ENCODE measurements around the gene HOMER3. TPM values are rescaled to one million over a fixed set of nuclear protein-coding genes. Genes with fewer than 3 reads are reported as not detected.

HOMER3 gene
- total and polyA plus RNA-seq, 9 donors: 63.6 to 80.8 (median 74.9) TPM

DNA sequence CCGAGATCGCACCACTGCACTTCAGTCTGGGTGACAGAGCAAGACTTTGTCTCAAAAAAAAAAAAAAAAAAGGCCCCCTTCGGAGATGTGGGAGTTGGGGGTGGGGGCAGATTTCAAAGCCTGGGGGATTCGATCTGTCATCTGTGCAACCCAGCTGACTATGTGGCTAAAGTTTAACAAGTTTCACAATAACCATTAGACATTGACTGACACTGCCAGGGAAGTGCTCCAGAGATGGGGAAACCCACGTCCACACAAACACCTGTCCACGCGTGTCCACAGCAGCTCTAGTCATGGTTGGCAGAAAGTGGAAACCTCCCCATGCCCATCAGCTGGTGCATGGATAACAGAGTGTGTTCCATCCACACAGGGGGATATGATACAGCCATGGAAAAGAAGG lies 37.6 kb upstream of the HOMER3 start:
- Histone ChIP-seq H3K27me3 (ENCODE audit: control insufficient read depth, insufficient read depth, low read length) (peaks cover 8% of the 10 kb centered on the region), H3K27ac (ENCODE audit: low read length) (no peak overlapping the region), H3K4me1 (ENCODE audit: control insufficient read depth, insufficient read depth, low read length) (no peaks in the 10 kb centered on the region), H3K4me3 (ENCODE audit: low read length) (no peak overlapping the region), H3K36me3 (ENCODE audit: control insufficient read depth, insufficient read depth, low read length) (no peaks in the 10 kb centered on the region), H3K9me3 (replicated peaks; ENCODE audit: control insufficient read depth, low read depth, low read length) (no peaks in the 10 kb centered on the region)
- no peak for DNase-seq
- WGBS (ENCODE audit: insufficient coverage): no CpG with 5 or more reads among the region's 7 CpGs

DNA sequence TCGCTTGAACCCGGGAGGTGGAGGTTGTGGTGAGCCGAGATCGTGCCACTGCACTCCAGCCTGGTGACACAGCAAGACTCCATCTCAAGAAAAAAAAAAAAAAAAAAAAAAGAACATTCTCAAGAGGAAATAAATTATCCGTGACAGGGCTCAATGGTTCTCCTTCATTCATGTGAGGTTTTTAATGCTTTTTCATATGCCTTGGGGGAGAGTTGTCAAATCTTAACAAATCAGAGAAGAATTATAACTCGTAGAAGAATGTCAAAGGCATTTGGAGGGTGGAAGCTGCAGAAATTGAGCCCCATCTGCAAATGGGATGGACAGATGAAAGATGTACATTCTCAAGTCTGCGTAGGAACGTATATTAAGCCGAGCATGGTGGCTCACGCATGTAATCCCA lies 34.9 kb upstream of the HOMER3 start:
- Histone ChIP-seq H3K4me1 (ENCODE audit: control insufficient read depth, insufficient read depth, low read length) (peaks cover 6% of the 10 kb centered on the region), H3K27me3 (ENCODE audit: control insufficient read depth, insufficient read depth, low read length) (no peaks in the 10 kb centered on the region), H3K4me3 (ENCODE audit: low read length) (no peak overlapping the region), H3K27ac (ENCODE audit: low read length) (no peak overlapping the region), H3K36me3 (ENCODE audit: control insufficient read depth, insufficient read depth, low read length) (no peaks in the 10 kb centered on the region), H3K9me3 (replicated peaks; ENCODE audit: control insufficient read depth, low read depth, low read length) (no peaks in the 10 kb centered on the region)
- no peak for DNase-seq
- 82% methylated on average over 5 of the region's 10 CpGs for WGBS (ENCODE audit: insufficient coverage)

DNA sequence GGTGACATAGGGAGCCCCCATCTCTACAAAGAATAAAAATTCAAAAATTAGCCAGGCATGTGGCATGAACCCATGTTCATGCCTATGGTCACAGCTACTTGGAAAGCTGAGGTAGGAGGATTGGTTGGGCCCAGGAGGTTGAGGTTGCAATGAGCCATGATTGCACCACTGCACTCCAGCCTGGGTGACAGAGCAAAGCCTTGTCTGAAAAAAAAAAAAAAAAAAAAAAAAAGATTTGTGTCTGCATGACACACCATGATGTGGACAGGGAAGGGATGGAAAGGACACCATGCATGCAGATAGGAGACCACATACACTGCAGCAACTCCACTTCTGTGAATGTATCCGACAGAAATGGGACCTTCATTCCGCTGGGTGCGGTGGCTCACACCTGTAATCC lies 34.0 kb upstream of the HOMER3 start:
- peaks cover 6% of the 10 kb centered on the region for H3K4me1 ChIP-seq (ENCODE audit: control insufficient read depth, insufficient read depth, low read length)
- no peak for DNase-seq

DNA sequence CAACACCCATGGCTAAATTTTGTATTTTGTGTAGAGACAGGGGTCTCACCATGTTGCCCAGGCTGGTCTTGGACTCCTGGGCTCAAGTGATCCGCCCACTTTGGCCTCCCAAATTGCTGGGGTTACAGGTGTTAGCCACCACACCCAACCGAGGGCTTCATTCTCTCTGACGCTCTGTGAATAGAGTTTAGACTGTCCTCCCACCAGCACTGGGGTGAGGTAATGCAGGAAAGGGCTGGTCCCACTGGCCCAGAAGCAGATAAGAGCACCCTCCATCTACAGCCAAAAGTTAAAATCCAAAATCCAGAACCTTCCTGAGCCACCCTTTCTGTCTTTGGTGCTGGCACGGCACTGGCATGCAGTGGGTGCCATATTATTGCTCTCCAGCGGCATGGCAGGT lies 31.8 kb upstream of the HOMER3 start:
- Histone ChIP-seq H3K9me3 (replicated peaks; ENCODE audit: control insufficient read depth, low read depth, low read length) (no peaks in the 10 kb centered on the region), H3K27ac (ENCODE audit: low read length) (peak overlapping the region; percentile 59), H3K27me3 (ENCODE audit: control insufficient read depth, insufficient read depth, low read length) (no peaks in the 10 kb centered on the region), H3K36me3 (ENCODE audit: control insufficient read depth, insufficient read depth, low read length) (no peaks in the 10 kb centered on the region), H3K4me1 (ENCODE audit: control insufficient read depth, insufficient read depth, low read length) (peaks cover 7% of the 10 kb centered on the region), H3K4me3 (ENCODE audit: low read length) (no peak overlapping the region)
- WGBS (ENCODE audit: insufficient coverage): 100% methylated on average over 3 of the region's 5 CpGs
- DNase-seq: no peak

More for the DNA sequence above, 34.0 kb upstream of the HOMER3 start:
- H3K4me3 ChIP-seq (ENCODE audit: low read length): no peak overlapping the region
- WGBS (ENCODE audit: insufficient coverage): 93% methylated on average over 3 of the region's 3 CpGs
- no peaks in the 10 kb centered on the region for H3K9me3 ChIP-seq (replicated peaks; ENCODE audit: control insufficient read depth, low read depth, low read length)
- no peak overlapping the region for H3K27ac ChIP-seq (ENCODE audit: low read length)
- no peaks in the 10 kb centered on the region for H3K36me3 ChIP-seq (ENCODE audit: control insufficient read depth, insufficient read depth, low read length)
- no peaks in the 10 kb centered on the region for H3K27me3 ChIP-seq (ENCODE audit: control insufficient read depth, insufficient read depth, low read length)

DNA sequence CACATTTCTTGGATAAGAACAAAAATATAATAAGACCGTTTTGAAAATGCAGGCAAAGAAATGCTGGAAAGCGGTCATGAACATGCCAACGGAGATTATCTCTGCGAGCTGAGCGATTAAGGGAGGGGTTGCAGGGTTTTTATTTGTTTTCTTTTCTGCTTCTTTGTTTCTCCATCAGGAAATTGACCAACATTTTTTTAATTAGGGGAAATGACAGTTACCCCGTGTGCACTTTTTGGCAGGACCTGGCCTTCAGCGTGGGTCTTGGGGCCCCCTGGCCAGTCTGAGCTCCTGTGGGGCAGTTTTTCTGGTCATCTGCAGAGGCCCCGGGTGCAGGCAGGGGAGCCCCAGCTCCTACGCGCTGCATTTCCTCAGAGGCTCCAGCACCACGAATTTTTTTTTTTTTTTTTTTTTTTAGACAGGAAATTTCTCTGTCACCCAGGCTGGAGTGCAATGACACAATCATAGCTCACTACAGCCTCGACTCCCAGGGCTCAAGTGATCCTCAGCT lies 31.3 kb upstream of the HOMER3 start:
- no peaks in the 10 kb centered on the region for H3K36me3 ChIP-seq (ENCODE audit: control insufficient read depth, insufficient read depth, low read length)
- WGBS (ENCODE audit: insufficient coverage): 16% methylated on average over 3 of the region's 12 CpGs
- peak overlapping the region; percentile 59 for H3K27ac ChIP-seq (ENCODE audit: low read length)
- H3K4me1 ChIP-seq (ENCODE audit: control insufficient read depth, insufficient read depth, low read length): peaks cover 11% of the 10 kb centered on the region
- no peak for DNase-seq
- H3K9me3 ChIP-seq (replicated peaks; ENCODE audit: control insufficient read depth, low read depth, low read length): no peaks in the 10 kb centered on the region
- H3K27me3 ChIP-seq (ENCODE audit: control insufficient read depth, insufficient read depth, low read length): no peaks in the 10 kb centered on the region
- no peak overlapping the region for H3K4me3 ChIP-seq (ENCODE audit: low read length)

DNA sequence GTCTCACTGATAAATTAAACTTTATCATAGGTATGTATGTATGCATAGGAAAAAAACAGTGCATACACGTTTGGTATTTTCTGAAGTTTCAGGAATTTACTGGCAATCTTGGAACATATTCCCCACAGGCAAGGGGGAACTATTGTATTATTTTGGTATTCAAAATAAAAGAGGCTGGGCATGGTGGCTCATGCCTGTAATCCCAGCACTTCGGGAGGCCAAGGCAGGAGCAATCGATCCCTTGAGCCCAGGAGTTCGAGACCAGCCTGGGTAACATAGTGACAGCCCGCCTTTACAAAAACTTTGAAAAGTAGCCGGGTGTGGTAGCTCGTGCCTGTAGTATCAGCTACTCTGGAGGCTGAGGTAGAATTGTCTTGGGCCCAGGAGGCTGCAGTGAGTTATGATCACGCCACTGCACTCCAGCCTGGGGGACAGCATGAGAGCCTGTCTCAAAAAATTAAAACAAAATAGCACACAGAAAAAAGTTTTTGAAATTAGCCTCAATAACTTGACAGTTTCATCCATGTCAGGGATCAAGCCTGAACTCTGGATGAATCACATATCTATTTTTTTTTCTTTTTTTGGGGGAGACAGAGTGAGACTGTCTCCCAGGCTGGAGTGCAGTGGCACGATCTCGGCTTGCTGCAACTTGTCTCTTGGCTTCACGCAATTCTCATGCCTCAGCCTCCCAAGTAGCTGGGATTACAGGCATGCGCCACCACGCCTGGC lies 29.1 kb upstream of the HOMER3 start:
- no peak for DNase-seq
- Histone ChIP-seq H3K4me1 (ENCODE audit: control insufficient read depth, insufficient read depth, low read length) (peaks cover 12% of the 10 kb centered on the region), H3K9me3 (replicated peaks; ENCODE audit: control insufficient read depth, low read depth, low read length) (no peaks in the 10 kb centered on the region), H3K27ac (ENCODE audit: low read length) (no peak overlapping the region), H3K4me3 (ENCODE audit: low read length) (no peak overlapping the region), H3K36me3 (ENCODE audit: control insufficient read depth, insufficient read depth, low read length) (no peaks in the 10 kb centered on the region), H3K27me3 (ENCODE audit: control insufficient read depth, insufficient read depth, low read length) (no peaks in the 10 kb centered on the region)
- WGBS (ENCODE audit: insufficient coverage): 75% methylated on average over 10 of the region's 13 CpGs

DNA sequence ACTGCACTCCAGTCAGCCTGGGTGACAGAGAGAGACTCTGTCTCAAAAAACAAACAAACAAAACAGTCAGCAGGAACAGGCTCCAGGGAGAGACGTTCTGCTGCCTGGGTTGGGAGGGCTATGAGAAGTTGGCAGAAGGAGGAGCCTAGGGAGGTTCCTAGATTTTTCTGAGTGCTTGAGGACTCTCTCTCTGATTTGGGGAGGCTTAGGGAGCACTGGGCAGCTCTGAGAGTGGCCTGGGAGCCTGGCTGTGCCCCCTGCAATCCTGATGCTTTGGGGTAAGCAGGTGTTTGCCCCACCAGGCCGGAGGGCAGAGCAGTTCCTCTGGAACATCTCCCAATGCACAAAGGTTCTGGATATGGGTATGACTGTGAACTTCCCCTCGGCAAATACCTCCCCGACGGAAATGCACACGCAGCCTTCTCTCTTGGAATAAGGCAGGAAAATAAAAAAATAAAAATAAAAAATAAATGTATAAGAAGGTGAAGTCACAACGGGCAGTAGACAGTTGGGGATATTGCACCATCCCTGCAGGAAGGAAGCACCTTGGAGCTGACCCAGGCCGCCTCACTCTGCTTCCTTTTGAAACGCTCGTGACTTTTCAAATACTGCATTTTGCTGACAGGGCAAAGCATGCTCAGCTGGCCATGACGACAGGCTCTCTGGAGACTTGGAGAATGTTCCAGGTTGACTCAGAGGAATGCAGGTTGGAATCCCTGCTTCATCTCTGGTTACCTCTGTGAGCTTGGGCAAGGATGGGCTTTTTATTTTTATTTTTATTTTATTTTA lies 26.5 kb upstream of the HOMER3 start:
- Histone ChIP-seq H3K4me1 (ENCODE audit: control insufficient read depth, insufficient read depth, low read length) (peaks cover 9% of the 10 kb centered on the region), H3K9me3 (replicated peaks; ENCODE audit: control insufficient read depth, low read depth, low read length) (no peaks in the 10 kb centered on the region), H3K27me3 (ENCODE audit: control insufficient read depth, insufficient read depth, low read length) (peaks cover 2% of the 10 kb centered on the region), H3K4me3 (ENCODE audit: low read length) (no peak overlapping the region), H3K27ac (ENCODE audit: low read length) (peak overlapping the region; percentile 90), H3K36me3 (ENCODE audit: control insufficient read depth, insufficient read depth, low read length) (no peaks in the 10 kb centered on the region)
- WGBS (ENCODE audit: insufficient coverage): 18% methylated on average over 5 of the region's 11 CpGs
- peak; percentile 85 for DNase-seq

DNA sequence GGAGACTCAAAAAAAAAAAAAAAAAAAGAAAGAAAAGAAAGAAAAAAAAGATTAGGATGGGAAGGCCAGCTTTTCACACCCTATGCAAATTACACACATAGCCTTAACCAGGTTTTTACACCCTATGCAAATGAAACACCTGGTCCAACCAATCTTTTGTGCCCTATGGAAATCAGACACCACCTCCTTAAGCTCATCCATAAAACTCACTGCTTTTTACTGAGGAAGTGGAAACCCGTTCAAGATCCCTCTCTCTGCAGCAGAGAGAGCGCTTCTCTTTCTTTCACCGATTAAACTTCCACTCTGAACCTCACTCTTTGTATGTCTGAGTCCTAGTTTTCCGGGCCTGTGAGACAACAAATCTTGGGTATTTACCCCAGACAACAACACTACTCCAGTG lies 25.3 kb upstream of the HOMER3 start:
- H3K27ac ChIP-seq (ENCODE audit: low read length): no peak overlapping the region
- H3K36me3 ChIP-seq (ENCODE audit: control insufficient read depth, insufficient read depth, low read length): no peaks in the 10 kb centered on the region
- 33% methylated on average over 1 of the region's 4 CpGs for WGBS (ENCODE audit: insufficient coverage)
- H3K27me3 ChIP-seq (ENCODE audit: control insufficient read depth, insufficient read depth, low read length): peaks cover 11% of the 10 kb centered on the region
- H3K4me3 ChIP-seq (ENCODE audit: low read length): no peak overlapping the region
- no peak for DNase-seq
- no peaks in the 10 kb centered on the region for H3K9me3 ChIP-seq (replicated peaks; ENCODE audit: control insufficient read depth, low read depth, low read length)
- peaks cover 6% of the 10 kb centered on the region for H3K4me1 ChIP-seq (ENCODE audit: control insufficient read depth, insufficient read depth, low read length)

DNA sequence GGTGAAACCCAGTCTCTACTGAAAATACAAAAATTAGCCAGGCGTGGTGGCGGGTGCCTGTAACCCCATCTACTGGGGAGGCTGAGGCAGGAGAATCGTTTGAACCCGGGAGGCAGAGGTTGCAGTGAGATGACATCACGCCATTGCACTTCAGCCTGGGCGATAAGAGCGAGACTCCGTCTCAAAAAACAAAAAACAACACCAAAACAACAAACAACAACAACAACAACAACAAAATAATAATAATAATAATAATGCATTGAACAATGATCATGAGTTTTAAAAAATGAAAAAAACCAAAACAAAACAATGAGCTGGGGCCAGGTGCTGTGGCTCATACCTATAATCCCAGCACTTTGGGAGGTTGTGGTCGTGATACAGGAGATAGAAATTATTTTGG lies 23.1 kb upstream of the HOMER3 start:
- 90% methylated on average over 2 of the region's 9 CpGs for WGBS (ENCODE audit: insufficient coverage)
- Histone ChIP-seq H3K27me3 (ENCODE audit: control insufficient read depth, insufficient read depth, low read length) (peaks cover 17% of the 10 kb centered on the region), H3K36me3 (ENCODE audit: control insufficient read depth, insufficient read depth, low read length) (no peaks in the 10 kb centered on the region), H3K9me3 (replicated peaks; ENCODE audit: control insufficient read depth, low read depth, low read length) (no peaks in the 10 kb centered on the region), H3K4me3 (ENCODE audit: low read length) (no peak overlapping the region), H3K4me1 (ENCODE audit: control insufficient read depth, insufficient read depth, low read length) (peaks cover 6% of the 10 kb centered on the region), H3K27ac (ENCODE audit: low read length) (no peak overlapping the region)
- no peak for DNase-seq

DNA sequence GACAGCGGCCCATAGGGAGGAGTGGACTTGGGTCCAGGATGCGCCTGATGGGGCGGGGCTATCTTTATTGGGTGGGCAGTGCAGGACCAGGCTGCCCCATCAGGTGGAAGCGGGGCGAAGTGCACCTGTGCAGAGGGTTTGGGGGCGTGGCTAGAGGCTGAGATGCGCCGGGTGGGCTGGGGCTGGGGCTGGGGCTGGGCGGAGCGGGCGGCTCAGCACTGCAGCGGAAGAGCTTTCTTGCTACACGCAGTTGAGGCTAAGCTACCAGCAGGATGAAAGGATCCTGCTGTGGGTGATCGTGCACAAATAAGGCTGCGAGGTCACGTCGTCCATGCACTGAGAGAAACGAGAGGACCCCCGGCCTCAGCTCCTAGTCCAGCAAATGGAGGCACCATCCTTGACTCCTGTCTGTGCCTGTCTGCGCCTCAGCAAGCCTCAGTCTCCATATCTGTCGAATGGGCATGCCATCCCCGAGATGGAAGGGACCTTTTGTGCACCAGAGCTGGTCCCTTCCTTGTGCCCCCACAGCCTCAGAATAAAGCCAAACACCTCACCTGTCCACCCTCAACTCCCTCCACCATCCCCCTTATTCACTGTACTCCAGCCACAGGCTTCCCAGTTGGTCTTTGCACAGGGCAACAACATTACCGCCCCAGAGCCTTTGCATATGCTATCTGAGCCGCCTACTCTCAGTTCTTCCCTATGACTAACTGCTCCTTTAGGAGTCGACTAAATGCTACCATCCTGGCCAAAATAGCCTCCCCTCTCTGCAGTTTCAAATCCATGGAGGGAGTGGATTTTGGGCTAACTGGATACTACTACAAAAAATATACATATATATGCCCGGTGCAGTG lies 21.0 kb upstream of the HOMER3 start:
- DNase-seq: no peak
- H3K36me3 ChIP-seq (ENCODE audit: control insufficient read depth, insufficient read depth, low read length): no peaks in the 10 kb centered on the region
- H3K27me3 ChIP-seq (ENCODE audit: control insufficient read depth, insufficient read depth, low read length): peaks cover 19% of the 10 kb centered on the region
- no peak overlapping the region for H3K27ac ChIP-seq (ENCODE audit: low read length)
- H3K4me1 ChIP-seq (ENCODE audit: control insufficient read depth, insufficient read depth, low read length): no peaks in the 10 kb centered on the region
- no peaks in the 10 kb centered on the region for H3K9me3 ChIP-seq (replicated peaks; ENCODE audit: control insufficient read depth, low read depth, low read length)
- H3K4me3 ChIP-seq (ENCODE audit: low read length): no peak overlapping the region
- 19% methylated on average over 24 of the region's 26 CpGs for WGBS (ENCODE audit: insufficient coverage)
